ENCODE data around the gene LRRC3C. TPM values are rescaled to one million over a fixed set of nuclear protein-coding genes. Genes with fewer than 3 reads are reported as not detected.

The LRRC3C gene
- total RNA-seq, 4 donors from 2014 or later: not detected

DNA sequence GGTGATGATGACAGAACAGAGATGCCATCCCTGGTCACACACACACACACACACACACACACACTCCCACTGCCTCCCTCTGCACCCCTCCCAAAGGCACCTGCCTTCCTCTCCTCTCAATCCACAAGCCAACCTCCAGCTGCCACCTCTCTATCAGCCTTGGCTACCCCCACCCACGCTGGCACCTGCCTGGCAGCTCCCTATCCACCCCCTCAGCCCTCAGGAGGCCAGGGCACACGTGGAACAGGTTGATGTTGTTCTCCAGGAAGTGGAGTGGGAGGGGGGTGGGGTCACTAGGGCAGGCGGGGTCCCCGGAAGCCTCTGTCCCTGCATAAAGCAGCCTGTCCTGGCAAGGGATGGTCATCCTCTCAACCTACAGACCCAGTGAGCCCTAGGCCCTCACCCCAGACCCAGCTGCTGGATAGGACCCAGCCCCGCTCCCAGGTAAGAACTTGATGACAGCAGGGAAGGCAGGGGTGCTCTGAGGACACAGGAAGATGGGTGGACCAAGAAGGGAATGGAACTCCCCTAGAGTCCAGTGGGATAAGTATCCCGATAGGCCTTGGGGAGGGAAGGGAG, 35.2 kb downstream of the LRRC3C start, which contains the start of gene GSDMA:
Gene GSDMA (plus strand): TSS at position 363 of the 579 bp plus-strand sequence. CDS start 2,684 bp downstream, outside the sequence.
- intact Hi-C loops (cut with DNase I): no loop called here

DNA sequence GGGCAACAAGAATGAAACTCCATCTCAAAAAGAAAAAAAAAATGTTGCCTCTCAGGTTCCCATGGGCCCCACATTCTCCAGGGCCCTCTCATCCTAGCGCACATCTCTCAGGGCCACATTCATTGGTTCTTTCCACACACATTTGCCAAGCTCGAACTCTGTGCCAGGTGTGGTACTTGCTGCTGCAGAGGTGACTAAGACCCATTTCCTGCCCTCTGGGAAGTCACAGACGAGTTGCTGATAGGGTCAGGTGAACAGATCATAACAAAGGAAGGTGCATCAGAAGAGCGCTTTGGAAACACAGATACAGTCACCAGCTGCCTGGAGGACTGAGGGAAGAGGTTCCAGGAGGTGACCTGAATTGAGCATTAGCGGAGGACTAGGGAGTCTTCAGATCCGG, 36.3 kb downstream of the LRRC3C start:
- intact Hi-C loops (cut with DNase I): no loop called here
- TF ChIP-seq CTCF (IDR thresholded peaks at IDR 0.05) (no peak), POLR2A (IDR thresholded peaks at IDR 0.05) (no peak)

More for the DNA sequence above, 35.2 kb downstream of the LRRC3C start, which contains the start of gene GSDMA:
- TF ChIP-seq CTCF (IDR thresholded peaks at IDR 0.05): no peak
- no peak for TF ChIP-seq POLR2A (IDR thresholded peaks at IDR 0.05)
- H3K27ac ChIP-seq: no peak within 1 kb of the TSS
- DNase-seq: no peak
- WGBS, 2 donors: 65 to 80% methylated on average over 2 to 6 of the region's 6 CpGs
- no peaks in the 10 kb centered on the region for H3K9me3 ChIP-seq
- H3K27me3 ChIP-seq: no peaks in the 10 kb centered on the region
- H3K4me1 ChIP-seq: peaks cover 0 to 4% of the 10 kb centered on the region in 2 donors
- H3K4me3 ChIP-seq (replicated peaks in 1 of 3): no peak within 1 kb of the TSS
- H3K36me3 ChIP-seq: no peaks in the 10 kb centered on the region

DNA sequence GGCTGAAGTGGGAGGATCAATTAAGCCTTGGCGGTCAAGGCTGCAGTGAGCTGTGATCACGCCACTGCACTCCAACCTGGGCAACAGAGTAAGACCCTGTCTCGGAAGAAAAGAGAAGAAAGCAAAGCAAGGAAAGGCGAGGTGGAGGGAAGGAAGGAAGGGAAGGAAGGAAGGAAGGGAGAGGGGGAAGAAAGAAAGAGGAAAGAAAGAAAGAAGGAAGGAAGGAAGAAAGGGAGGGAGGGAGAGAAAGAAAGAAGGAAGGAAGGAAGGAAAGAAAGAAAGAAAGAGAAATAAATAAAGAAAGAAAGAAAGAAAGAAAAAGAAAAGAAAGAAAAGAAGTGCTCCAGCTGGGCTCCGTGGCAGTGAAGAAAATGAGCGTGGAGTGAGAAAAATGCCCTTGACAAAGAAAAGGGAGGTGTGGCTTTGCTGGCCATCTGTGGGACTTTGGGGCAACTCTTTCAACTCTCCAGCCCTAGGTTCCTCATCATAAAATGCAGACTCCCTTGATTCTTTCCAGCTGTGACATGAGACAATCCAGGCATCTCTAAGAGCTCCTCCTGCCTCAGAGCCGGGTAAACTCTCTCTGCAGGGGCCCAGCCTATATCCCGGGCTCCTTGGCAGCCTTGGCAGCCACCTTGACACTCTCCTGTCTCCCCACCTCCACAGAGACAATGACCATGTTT, 37.6 kb downstream of the LRRC3C start:
- intact Hi-C loops (cut with DNase I): no loop called here
- TF ChIP-seq POLR2A (IDR thresholded peaks at IDR 0.05) (no peak), CTCF (IDR thresholded peaks at IDR 0.05) (no peak)

More for the DNA sequence above, 36.3 kb downstream of the LRRC3C start:
- Histone ChIP-seq H3K27me3 (no peaks in the 10 kb centered on the region), H3K4me1 (peaks cover 0 to 4% of the 10 kb centered on the region in 2 donors), H3K36me3 (no peaks in the 10 kb centered on the region), H3K27ac (no peak overlapping the region), H3K9me3 (no peaks in the 10 kb centered on the region), H3K4me3 (replicated peaks in 1 of 3) (no peak overlapping the region)
- DNase-seq: no peak
- 77 to 80% methylated on average over 6 of the region's 6 CpGs for WGBS, 2 donors

DNA sequence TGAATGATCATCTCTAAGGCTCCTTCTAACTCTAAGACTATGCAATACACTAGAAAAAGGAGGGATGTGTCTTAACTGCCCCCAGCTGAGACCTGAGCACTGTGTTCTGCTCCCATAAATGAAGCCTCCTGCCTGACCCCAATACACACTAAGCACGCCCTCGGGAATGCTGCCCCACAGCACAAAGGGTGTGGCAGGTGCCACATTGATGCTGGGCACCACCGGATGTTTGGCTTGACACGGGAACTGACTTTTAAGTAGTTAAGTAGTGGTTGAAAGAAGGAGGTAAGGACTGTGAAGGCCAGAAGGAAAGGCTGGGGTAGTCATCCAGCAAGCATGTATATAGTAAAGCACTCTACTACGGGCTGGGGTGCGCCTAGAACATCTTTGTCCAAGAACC, 39.2 kb downstream of the LRRC3C start:
- Histone ChIP-seq H3K9me3 (no peaks in the 10 kb centered on the region), H3K4me3 (replicated peaks in 1 of 3) (no peak overlapping the region), H3K27me3 (no peaks in the 10 kb centered on the region), H3K36me3 (no peaks in the 10 kb centered on the region), H3K4me1 (no peaks in the 10 kb centered on the region), H3K27ac (no peak overlapping the region)
- no peak for DNase-seq
- intact Hi-C loops (cut with DNase I): no loop called here
- 65 to 77% methylated on average over 6 of the region's 6 CpGs for WGBS, 2 donors
- TF ChIP-seq CTCF (IDR thresholded peaks at IDR 0.05) (no peak), POLR2A (IDR thresholded peaks at IDR 0.05) (no peak)

More for the DNA sequence above, 37.6 kb downstream of the LRRC3C start:
- Histone ChIP-seq H3K27ac (no peak overlapping the region), H3K36me3 (no peaks in the 10 kb centered on the region), H3K4me1 (no peaks in the 10 kb centered on the region), H3K27me3 (no peaks in the 10 kb centered on the region), H3K9me3 (no peaks in the 10 kb centered on the region), H3K4me3 (replicated peaks in 1 of 3) (no peak overlapping the region)
- 58 to 64% methylated on average over 8 of the region's 8 CpGs for WGBS, 2 donors
- no peak for DNase-seq

DNA sequence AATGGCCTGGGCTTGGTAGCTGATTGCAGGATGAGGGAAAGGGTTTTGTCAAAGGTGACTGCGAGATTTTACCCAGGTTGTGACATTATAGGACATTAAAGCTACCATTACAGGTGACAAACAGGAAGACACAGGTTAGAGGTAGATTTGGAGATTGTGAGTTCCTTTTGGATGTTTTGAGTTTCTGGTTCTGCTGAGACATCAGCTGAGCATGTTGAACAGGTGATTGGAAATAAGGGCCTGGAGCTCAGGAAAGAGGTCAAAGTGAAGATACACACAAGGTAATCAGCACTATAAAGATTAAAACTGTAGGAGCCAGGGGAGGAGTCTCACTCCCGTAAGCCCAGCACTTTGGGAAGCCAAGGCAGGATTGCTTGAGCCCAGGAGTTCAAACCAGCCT, 41.2 kb downstream of the LRRC3C start:
- TF ChIP-seq CTCF (IDR thresholded peaks at IDR 0.05) (no peak), POLR2A (IDR thresholded peaks at IDR 0.05) (no peak)
- H3K36me3 ChIP-seq: no peaks in the 10 kb centered on the region
- no peaks in the 10 kb centered on the region for H3K4me1 ChIP-seq
- no peak overlapping the region for H3K27ac ChIP-seq
- intact Hi-C loops (cut with DNase I): no loop called here
- no peaks in the 10 kb centered on the region for H3K27me3 ChIP-seq
- WGBS, 2 donors: 80 to 84% methylated on average over 2 of the region's 2 CpGs
- H3K4me3 ChIP-seq (replicated peaks in 1 of 3): no peak overlapping the region
- H3K9me3 ChIP-seq: no peaks in the 10 kb centered on the region
- DNase-seq: no peak
